OCI-LY1 (cell line): ENCODE data around the gene CNIH2.

Experiments
- H2AFZ ChIP-seq: fragments of 200-600 bp; sonication (generic), shearing (Covaris generic); 2 replicates; pipeline ENCODE4 v1.6.0; 2014; ENCODE audit warnings: antibody characterized with exemption, mild to moderate bottlenecking, low read length
- H3F3A ChIP-seq: fragments of 200-600 bp; sonication (generic), shearing (Covaris generic); 2 replicates; pipeline ENCODE4 v1.6.0; 2014; ENCODE audit warnings: mild to moderate bottlenecking, antibody characterized with exemption, low read length, moderate library complexity; ENCODE audit not compliant: insufficient read depth
- H3K27ac ChIP-seq: fragments of 200-600 bp; sonication (generic); 2 replicates; pipeline ENCODE4 v1.5.1; 2014; ENCODE audit warnings: low read length, mixed run types, mild to moderate bottlenecking, low read depth; ENCODE audit not compliant: poor library complexity, severe bottlenecking
- H3K27me3 ChIP-seq: fragments of 200-600 bp; sonication (generic); 2 replicates; pipeline ENCODE4 v1.6.0; 2014; ENCODE audit warnings: antibody characterized with exemption, mild to moderate bottlenecking, low read length, moderate library complexity; ENCODE audit not compliant: insufficient read depth
- H3K36me3 ChIP-seq: fragments of 200-600 bp; sonication (generic); 2 replicates; pipeline ENCODE4 v1.6.1; 2014; ENCODE audit warnings: mild to moderate bottlenecking, antibody characterized with exemption, low read length, moderate library complexity, mixed read lengths; ENCODE audit not compliant: insufficient read depth
- H3K4me1 ChIP-seq: fragments of 200-600 bp; sonication (generic); 2 replicates; pipeline ENCODE4 v1.5.1; 2014; ENCODE audit warnings: mild to moderate bottlenecking, low read length, moderate library complexity; ENCODE audit not compliant: insufficient read depth, severe bottlenecking
- H3K4me2 ChIP-seq: fragments of 200-600 bp; sonication (generic), shearing (Covaris generic); 2 replicates; pipeline ENCODE4 v1.6.1; 2014; ENCODE audit warnings: low read length
- H3K4me3 ChIP-seq: fragments of 200-600 bp; sonication (generic); 2 replicates; pipeline ENCODE4 v1.5.1; 2014; ENCODE audit warnings: low read length, low read depth, mild to moderate bottlenecking, mixed read lengths; ENCODE audit not compliant: poor library complexity, severe bottlenecking
- H3K79me2 ChIP-seq: fragments of 200-600 bp; shearing (Covaris generic); 2 replicates; pipeline ENCODE4 v1.6.1; 2016; ENCODE audit warnings: mixed run types, low read length, mixed read lengths; ENCODE audit not compliant: insufficient read depth
- H3K9ac ChIP-seq: fragments of 200-600 bp; sonication (generic), shearing (Covaris generic); 2 replicates; pipeline ENCODE4 v1.6.1; 2014; ENCODE audit warnings: mild to moderate bottlenecking, low read length, mixed read lengths
- H3K9me2 ChIP-seq: fragments of 200-600 bp; sonication (generic), shearing (Covaris generic); 2 replicates; pipeline ENCODE4 v1.6.1; 2014; ENCODE audit warnings: low read depth, mild to moderate bottlenecking, low read length, mixed read lengths
- H3K9me3 ChIP-seq: fragments of 200-600 bp; shearing (Covaris generic); 2 replicates; pipeline ENCODE4 v1.6.1; 2014; ENCODE audit warnings: low read length, mixed read lengths
- H4K20me1 ChIP-seq: fragments of 200-600 bp; sonication (generic), shearing (Covaris generic); 2 replicates; pipeline ENCODE4 v1.6.0; 2016; ENCODE audit warnings: mild to moderate bottlenecking, low read length; ENCODE audit not compliant: insufficient read depth
- CTCF ChIP-seq: fragments of 200-600 bp; sonication (generic), shearing (Covaris generic); IDR thresholded peaks from 2 replicates; pipeline ENCODE4 v1.5.1; 2017; ENCODE audit warnings: mild to moderate bottlenecking, antibody characterized with exemption, low read length, moderate library complexity, mixed read lengths
- EZH2 ChIP-seq: fragments of 200-600 bp; sonication (generic), shearing (Covaris generic); IDR thresholded peaks from 2 replicates; pipeline ENCODE4 v1.8.0; 2017; ENCODE audit warnings: borderline replicate concordance, mixed run types, mild to moderate bottlenecking, antibody characterized with exemption, low read length, moderate library complexity, mixed read lengths

The CNIH2 gene

GRCh38 chr11:66291303-66291705 lies 13.3 kb downstream of the CNIH2 start:
- Histone ChIP-seq H3K4me3 (no peak overlapping the region), H4K20me1 (no peaks in the 10 kb centered on the region), H3K4me2 (no peak overlapping the region), H2AFZ (no peak overlapping the region), H3K9ac (no peak overlapping the region), H3K4me1 (peaks cover 22% of the 10 kb centered on the region), H3F3A (no peaks in the 10 kb centered on the region), H3K27me3 (no peaks in the 10 kb centered on the region), H3K9me3 (no peaks in the 10 kb centered on the region), H3K36me3 (no peaks in the 10 kb centered on the region), H3K9me2 (no peaks in the 10 kb centered on the region), H3K27ac (no peak overlapping the region), H3K79me2 (no peaks in the 10 kb centered on the region)
- TF ChIP-seq CTCF (no peak), EZH2 (no peak)

GRCh38 chr11:66291706-66292542 lies 13.9 kb downstream of the CNIH2 start, which contains the start of gene TMEM151A:
Gene TMEM151A (plus strand): TSS chr11:66291894. CDS start chr11:66292014, 120 bp downstream.
- Histone ChIP-seq H3K9ac (no peak within 1 kb of the TSS), H4K20me1 (no peaks in the 10 kb centered on the region), H3K4me3 (no peak within 1 kb of the TSS), H3F3A (no peaks in the 10 kb centered on the region), H3K9me3 (no peaks in the 10 kb centered on the region), H3K4me2 (no peak within 1 kb of the TSS), H3K27ac (no peak within 1 kb of the TSS), H3K27me3 (no peaks in the 10 kb centered on the region), H3K4me1 (peaks cover 22% of the 10 kb centered on the region), H3K9me2 (no peaks in the 10 kb centered on the region), H3K79me2 (no peaks in the 10 kb centered on the region), H3K36me3 (no peaks in the 10 kb centered on the region), H2AFZ (no peak within 1 kb of the TSS)
- no peak for TF ChIP-seq EZH2
- TF ChIP-seq CTCF, result no peak

GRCh38 chr11:66292543-66293332 lies 14.8 kb downstream of the CNIH2 start:
- no peaks in the 10 kb centered on the region for H3K79me2 ChIP-seq

More at GRCh38 chr11:66292543-66293332, 14.8 kb downstream of the CNIH2 start:
- Histone ChIP-seq H2AFZ (no peak overlapping the region), H3K9me3 (no peaks in the 10 kb centered on the region), H3K4me1 (peaks cover 15% of the 10 kb centered on the region), H4K20me1 (no peaks in the 10 kb centered on the region), H3K9me2 (no peaks in the 10 kb centered on the region), H3K4me3 (no peak overlapping the region), H3K27ac (no peak overlapping the region), H3K27me3 (no peaks in the 10 kb centered on the region; the same call in 1 of the 2 replicates), H3K36me3 (no peaks in the 10 kb centered on the region), H3K4me2 (no peak overlapping the region), H3F3A (no peaks in the 10 kb centered on the region), H3K9ac (no peak overlapping the region)
- TF ChIP-seq CTCF (no peak), EZH2 (no peak)
